HepG2 (cell line): ENCODE data around the gene NTN3. TPM values are rescaled to one million over a fixed set of nuclear protein-coding genes. Genes with fewer than 3 reads are reported as not detected.
A peak's percentile ranks its signal among the peaks of the same experiment; 100 is the strongest.

Experiments used
- ARHGAP35 ChIP-seq: sonication (generic); formaldehyde crosslinking; IDR thresholded peaks from 2 replicates; pipeline ENCODE4 v1.9.0; 2022; ENCODE audit warnings: mild to moderate bottlenecking, inconsistent platforms, moderate library complexity, missing genetic modification reagents, borderline replicate concordance
- IKZF4 ChIP-seq: sonication (generic); formaldehyde crosslinking; IDR thresholded peaks from 2 replicates; pipeline ENCODE4 v1.5.1; 2020; ENCODE audit warnings: borderline replicate concordance, mild to moderate bottlenecking, low read depth, missing genetic modification reagents; ENCODE audit errors: not compliant biosample characterization
- MED1 ChIP-seq: sonication (generic); formaldehyde crosslinking; IDR thresholded peaks from 2 replicates; pipeline ENCODE4 v1.4.0; 2020; ENCODE audit warnings: missing genetic modification reagents
- NRL ChIP-seq: sonication (generic); formaldehyde crosslinking; IDR thresholded peaks from 2 replicates; pipeline ENCODE4 v1.5.0; 2020; ENCODE audit warnings: missing genetic modification reagents, mild to moderate bottlenecking, moderate library complexity, borderline replicate concordance
- REPIN1 ChIP-seq: sonication (generic); formaldehyde crosslinking; IDR thresholded peaks from 2 replicates; pipeline ENCODE4 v1.8.0; 2022; ENCODE audit warnings: missing genetic modification reagents, low read depth, mild to moderate bottlenecking, borderline replicate concordance
- SMAD1 ChIP-seq: sonication (generic); formaldehyde crosslinking; IDR thresholded peaks from 2 replicates; pipeline ENCODE4 v1.4.0; 2020; ENCODE audit warnings: missing genetic modification reagents, low read depth, mild to moderate bottlenecking, borderline replicate concordance
- SMAD9 ChIP-seq: sonication (generic); formaldehyde crosslinking; IDR thresholded peaks from 2 replicates; pipeline ENCODE4 v1.5.1; 2020; ENCODE audit warnings: mild to moderate bottlenecking, missing genetic modification reagents
- XRCC5 ChIP-seq: fragments of 200-400 bp; formaldehyde crosslinking; optimal IDR thresholded peaks from 2 replicates; pipeline ENCODE3; 2017; ENCODE audit warnings: mild to moderate bottlenecking, low read length
- ZNF18 ChIP-seq: sonication (generic); formaldehyde crosslinking; IDR thresholded peaks from 2 replicates; pipeline ENCODE4 v1.8.0; 2022; ENCODE audit warnings: mild to moderate bottlenecking, missing genetic modification reagents; ENCODE audit not compliant: insufficient replicate concordance
- ZNF251 ChIP-seq: sonication (generic); formaldehyde crosslinking; IDR thresholded peaks from 2 replicates; pipeline ENCODE4 v1.9.0; 2021; ENCODE audit warnings: mild to moderate bottlenecking, missing genetic modification reagents
- ZNF546 ChIP-seq: sonication (generic); formaldehyde crosslinking; conservative IDR thresholded peaks from 2 replicates; pipeline ENCODE4 v1.8.1; 2023; ENCODE audit warnings: mild to moderate bottlenecking, missing genetic modification reagents
- ZNF609 ChIP-seq: sonication (generic); formaldehyde crosslinking; IDR thresholded peaks from 2 replicates; pipeline ENCODE4 v1.4.0; 2020; ENCODE audit warnings: mild to moderate bottlenecking, missing genetic modification reagents, borderline replicate concordance
- ZNF747 ChIP-seq: sonication (generic); formaldehyde crosslinking; IDR thresholded peaks from 2 replicates; pipeline ENCODE4 v1.8.1; 2023; ENCODE audit warnings: missing genetic modification reagents, mild to moderate bottlenecking, borderline replicate concordance
- ZNF772 ChIP-seq: sonication (generic); formaldehyde crosslinking; IDR thresholded peaks from 2 replicates; pipeline ENCODE4 v1.5.0; 2020; ENCODE audit warnings: mild to moderate bottlenecking, missing genetic modification reagents
- ZNF850 ChIP-seq: sonication (generic); formaldehyde crosslinking; conservative IDR thresholded peaks from 2 replicates; pipeline ENCODE4 v1.9.0; 2021; ENCODE audit warnings: mild to moderate bottlenecking, missing genetic modification reagents
- polyA plus RNA-seq, 8 experiments: library from polyadenylated mRNA; depleted of rRNA in 3 of 8; stranded (reverse) in 7 of 8; unstranded in 1 of 8; fragments of >200 nt; fragmentation: Illumina TruSeq in 4 of 8; extraction: Trizol in 4 of 8; gene quantifications; 2 replicates each; pipeline versions ENCODE4 v1.2.1 to v1.2.3, GENCODE V29; 2011 to 2016; ENCODE audit warnings: low read depth in 4 of 8, missing spikeins in 1 of 8, mixed read lengths in 1 of 8; ENCODE audit not compliant: insufficient read depth in 1 of 8
- total RNA-seq, 5 experiments: library from RNA; depleted of rRNA; stranded (reverse); fragments of >200 nt; fragmentation: Illumina TruSeq; extraction: Trizol; gene quantifications; 2 replicates each; pipeline ENCODE4 v1.2.3, GENCODE V29; 2016; ENCODE audit warnings: low read depth in 1 of 5
- TF ChIP-seq, protein P1 (sequence below): IDR thresholded peaks from 2 replicates; pipeline ENCODE4 v1.4.0; 2020; ENCODE audit warnings: mild to moderate bottlenecking, missing genetic modification reagents
- TF ChIP-seq, protein P2 (sequence below): sonication (generic); formaldehyde crosslinking; IDR thresholded peaks from 2 replicates; pipeline ENCODE4 v1.8.0; 2022; ENCODE audit warnings: missing genetic modification reagents, mild to moderate bottlenecking, borderline replicate concordance

NTN3 gene
- total and polyA plus RNA-seq, 2 of the 13 experiments (the other 11 are each of a cell fraction or from before 2014, with no cell fraction given): 0.09 to 0.20 TPM

DNA sequence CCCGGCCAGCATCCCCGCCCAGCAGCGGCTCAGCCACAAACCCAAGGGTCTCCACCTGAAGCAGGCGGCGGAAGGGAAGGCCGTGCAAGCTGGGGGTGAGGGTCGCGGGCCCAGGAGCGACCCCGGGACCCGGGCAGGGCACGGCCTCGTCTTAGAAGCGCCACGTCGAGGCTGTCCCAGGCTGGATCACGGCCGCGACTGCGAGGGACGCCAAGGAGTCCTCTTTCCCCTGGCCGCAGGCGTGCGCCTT is 42.4 kb upstream of the NTN3 start (continued):
- TF ChIP-seq ZNF609 (0 out of 2 replicates have a peak, but pooled peaks have one; percentile 48), ZNF850 (no peak), NRL (CRISPR knock-in tag) (peak; percentile 49; the same call in 1 of the 2 replicates), ZNF772 (CRISPR knock-in tag) (no peak), ZNF747 (CRISPR knock-in tag) (no peak), SMAD1 (no peak), ARHGAP35 (CRISPR knock-in tag) (peak; percentile 95), ZNF18 (CRISPR knock-in tag) (no peak), ZNF251 (no peak), IKZF4 (peak; percentile 16), ZNF546 (CRISPR knock-in tag) (no peak), XRCC5 (no peak), SMAD9 (no peak), MED1 (CRISPR knock-in tag) (peak; percentile 34; the same call in 1 of the 2 replicates), REPIN1 (CRISPR knock-in tag) (0 out of 2 replicates have a peak, but pooled peaks have one; percentile 36)
- TF ChIP-seq, protein P1, sequence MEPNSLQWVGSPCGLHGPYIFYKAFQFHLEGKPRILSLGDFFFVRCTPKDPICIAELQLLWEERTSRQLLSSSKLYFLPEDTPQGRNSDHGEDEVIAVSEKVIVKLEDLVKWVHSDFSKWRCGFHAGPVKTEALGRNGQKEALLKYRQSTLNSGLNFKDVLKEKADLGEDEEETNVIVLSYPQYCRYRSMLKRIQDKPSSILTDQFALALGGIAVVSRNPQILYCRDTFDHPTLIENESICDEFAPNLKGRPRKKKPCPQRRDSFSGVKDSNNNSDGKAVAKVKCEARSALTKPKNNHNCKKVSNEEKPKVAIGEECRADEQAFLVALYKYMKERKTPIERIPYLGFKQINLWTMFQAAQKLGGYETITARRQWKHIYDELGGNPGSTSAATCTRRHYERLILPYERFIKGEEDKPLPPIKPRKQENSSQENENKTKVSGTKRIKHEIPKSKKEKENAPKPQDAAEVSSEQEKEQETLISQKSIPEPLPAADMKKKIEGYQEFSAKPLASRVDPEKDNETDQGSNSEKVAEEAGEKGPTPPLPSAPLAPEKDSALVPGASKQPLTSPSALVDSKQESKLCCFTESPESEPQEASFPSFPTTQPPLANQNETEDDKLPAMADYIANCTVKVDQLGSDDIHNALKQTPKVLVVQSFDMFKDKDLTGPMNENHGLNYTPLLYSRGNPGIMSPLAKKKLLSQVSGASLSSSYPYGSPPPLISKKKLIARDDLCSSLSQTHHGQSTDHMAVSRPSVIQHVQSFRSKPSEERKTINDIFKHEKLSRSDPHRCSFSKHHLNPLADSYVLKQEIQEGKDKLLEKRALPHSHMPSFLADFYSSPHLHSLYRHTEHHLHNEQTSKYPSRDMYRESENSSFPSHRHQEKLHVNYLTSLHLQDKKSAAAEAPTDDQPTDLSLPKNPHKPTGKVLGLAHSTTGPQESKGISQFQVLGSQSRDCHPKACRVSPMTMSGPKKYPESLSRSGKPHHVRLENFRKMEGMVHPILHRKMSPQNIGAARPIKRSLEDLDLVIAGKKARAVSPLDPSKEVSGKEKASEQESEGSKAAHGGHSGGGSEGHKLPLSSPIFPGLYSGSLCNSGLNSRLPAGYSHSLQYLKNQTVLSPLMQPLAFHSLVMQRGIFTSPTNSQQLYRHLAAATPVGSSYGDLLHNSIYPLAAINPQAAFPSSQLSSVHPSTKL (CRISPR knock-in tag): 0 out of 2 replicates have a peak, but pooled peaks have one; percentile 18
- TF ChIP-seq, protein P2, sequence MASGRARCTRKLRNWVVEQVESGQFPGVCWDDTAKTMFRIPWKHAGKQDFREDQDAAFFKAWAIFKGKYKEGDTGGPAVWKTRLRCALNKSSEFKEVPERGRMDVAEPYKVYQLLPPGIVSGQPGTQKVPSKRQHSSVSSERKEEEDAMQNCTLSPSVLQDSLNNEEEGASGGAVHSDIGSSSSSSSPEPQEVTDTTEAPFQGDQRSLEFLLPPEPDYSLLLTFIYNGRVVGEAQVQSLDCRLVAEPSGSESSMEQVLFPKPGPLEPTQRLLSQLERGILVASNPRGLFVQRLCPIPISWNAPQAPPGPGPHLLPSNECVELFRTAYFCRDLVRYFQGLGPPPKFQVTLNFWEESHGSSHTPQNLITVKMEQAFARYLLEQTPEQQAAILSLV (CRISPR knock-in tag): peak; percentile 72; the same call in 1 of the 2 replicates
